Right lobe of liver (tissue), 6 donors: ENCODE results near the gene MYLK4. TPM values are rescaled to one million over a fixed set of nuclear protein-coding genes. Genes with fewer than 3 reads are reported as not detected.

Experiments used
- ATAC-seq, 4 donors: fragments of 200-7000 bp; cut with Tn5 transposase; one replicate each; pipeline ENCODE4 v1.9.1; 2020; ENCODE audit warnings: mild to moderate bottlenecking in 4 of 4, moderate library complexity in 4 of 4
- DNase-seq, 3 donors: peaks; one replicate each; pipeline ENCODE4 v3.0.0-alpha.2; 2020
- H3K27ac ChIP-seq, 3 donors: fragments of 200-600 bp; one replicate each; pipeline ENCODE4 v1.8.0; 2022
- H3K27me3 ChIP-seq, 2 donors: fragments of 200-600 bp; one replicate each; pipeline ENCODE4 v1.8.0; 2022
- H3K36me3 ChIP-seq, 4 donors: fragments of 200-600 bp; sonication (generic) in 1 of 4; one replicate each; pipeline versions ENCODE4 v1.5.1 to v1.8.0; 2017 to 2022; ENCODE audit warnings: control low read depth in 1 of 4
- H3K4me1 ChIP-seq, 4 donors: fragments of 200-600 bp; sonication (generic) in 1 of 4; one replicate each; pipeline versions ENCODE4 v1.5.1 to v1.8.0; 2017 to 2022; ENCODE audit warnings: control low read depth in 1 of 4
- H3K4me3 ChIP-seq, 3 donors: fragments of 200-600 bp; one replicate each; pipeline ENCODE4 v1.8.0; 2022
- H3K9me3 ChIP-seq, 4 donors: fragments of 200-600 bp; sonication (generic) in 1 of 4; one replicate each; pipeline versions ENCODE4 v1.5.1 to v1.8.0; 2017 to 2022; ENCODE audit warnings: control low read depth in 1 of 4
- CTCF ChIP-seq, 4 donors: fragments of 200-600 bp in 3 of 4; fragments of 450-650 bp in 1 of 4; IDR thresholded peaks; one replicate each; pipeline versions ENCODE4 v1.5.1 to v1.8.0; 2016 to 2022; ENCODE audit warnings: antibody characterized with exemption in 4 of 4, mild to moderate bottlenecking in 2 of 4
- POLR2A ChIP-seq: fragments of 450-650 bp; IDR thresholded peaks from one replicate; pipeline ENCODE4 v1.6.1; 2017; ENCODE audit warnings: antibody characterized with exemption, mild to moderate bottlenecking
- WGBS: methylation state at CpG from one replicate; pipeline ENCODE4 v1.1.6; 2018; ENCODE audit warnings: low coverage, low lambda C conversion rate; ENCODE audit not compliant: insufficient coverage; ENCODE audit errors: missing lambda C conversion rate; 5-methylcytosine and 5-hydroxymethylcytosine counted together
- intact Hi-C, 2 donors: fragments of 100-400 bp; cut with DNase I; formaldehyde crosslinking; loops; one replicate each; pipeline versions ENCODE4 v1.11.2 to v1.14.1; 2022
- total RNA-seq, 6 experiments: library from RNA; depleted of rRNA in 2 of 6; stranded (reverse); fragments of >200 nt in 2 of 6; fragmentation: NEBNext Ultra II Directional in 3 of 6; extraction: Animal tissue kit (Norgen Biotek cat#: 25700) in 3 of 6; gene quantifications; one replicate each; pipeline versions ENCODE4 v1.1.0 to v1.2.4, GENCODE V29; 2016 to 2023
- donor health status: DM: no; HTN: yes; CAD: no.
- donor health status: DM: no; HTN: no; CAD: no.
- donor health status: DM: no; HTN: no; CAD: no.
- donor health status: DM: no; HTN: yes; CAD: no.
- donor health status: DM: no; HTN: yes; CAD: no.

MYLK4 gene
- total RNA-seq, 6 experiments from 2014 or later, result 0.22 to 0.46 (median 0.27) TPM; not detected in 1

GRCh38 chr6:2793534-2794151, 42.9 kb upstream of the MYLK4 start:
- TF ChIP-seq CTCF (IDR thresholded peaks at IDR 0.05) (no peak), POLR2A (no peak)
- Histone ChIP-seq H3K4me1 (no peaks in the 10 kb centered on the region), H3K27me3 (no peaks in the 10 kb centered on the region), H3K27ac (no peak overlapping the region), H3K36me3 (no peaks in the 10 kb centered on the region), H3K9me3 (no peaks in the 10 kb centered on the region), H3K4me3 (no peak overlapping the region)
- intact Hi-C loops, result no loop called here
- DNase-seq (no peak), ATAC-seq (peak in 3 of 4 donors; percentile 8 to 26 (median 21))
- WGBS, result 66% methylated on average over 7 of the region's 9 CpGs

GRCh38 chr6:2792330-2793110, 41.8 kb upstream of the MYLK4 start:
- TF ChIP-seq POLR2A, result no peak
- TF ChIP-seq CTCF (IDR thresholded peaks at IDR 0.05), result no peak
- no peak for DNase-seq
- WGBS, result 91% methylated on average over 12 of the region's 17 CpGs
- Histone ChIP-seq H3K9me3 (no peaks in the 10 kb centered on the region), H3K27ac (no peak overlapping the region), H3K4me1 (no peaks in the 10 kb centered on the region), H3K36me3 (no peaks in the 10 kb centered on the region), H3K27me3 (no peaks in the 10 kb centered on the region), H3K4me3 (no peak overlapping the region)
- ATAC-seq, result no peak
- intact Hi-C loops, result no loop called here

- no peaks in the 10 kb centered on the region for H3K4me1 ChIP-seq
- no peak for DNase-seq
- intact Hi-C loops, result no loop called here
Observed at GRCh38 chr6:2791450-2791974, 40.8 kb upstream of the MYLK4 start.

More at GRCh38 chr6:2791450-2791974, 40.8 kb upstream of the MYLK4 start:
- no peak for TF ChIP-seq CTCF (IDR thresholded peaks at IDR 0.05)
- no peak for TF ChIP-seq POLR2A
- Histone ChIP-seq H3K27me3 (no peaks in the 10 kb centered on the region), H3K27ac (peak overlapping the region in 1 of 3 donors; percentile 41), H3K36me3 (no peaks in the 10 kb centered on the region), H3K9me3 (no peaks in the 10 kb centered on the region), H3K4me3 (no peak overlapping the region)
- ATAC-seq, result peak in 1 of 4 donors; percentile 8
- 62% methylated on average over 4 of the region's 4 CpGs for WGBS
